Kidney capillary endothelial cell (primary cell): ENCODE results near the gene POC1A.

Source experiments
- DNase-seq: peaks from one replicate; pipeline ENCODE4 v3.0.0-alpha.2; 2018; ENCODE audit warnings: low spot score

POC1A gene

GRCh38 chr3:52084216-52084945, 69.8 kb downstream of the POC1A start:
- DNase-seq: no peak

GRCh38 chr3:52083556-52084087, 70.6 kb downstream of the POC1A start:
- DNase-seq: no peak

DNA sequence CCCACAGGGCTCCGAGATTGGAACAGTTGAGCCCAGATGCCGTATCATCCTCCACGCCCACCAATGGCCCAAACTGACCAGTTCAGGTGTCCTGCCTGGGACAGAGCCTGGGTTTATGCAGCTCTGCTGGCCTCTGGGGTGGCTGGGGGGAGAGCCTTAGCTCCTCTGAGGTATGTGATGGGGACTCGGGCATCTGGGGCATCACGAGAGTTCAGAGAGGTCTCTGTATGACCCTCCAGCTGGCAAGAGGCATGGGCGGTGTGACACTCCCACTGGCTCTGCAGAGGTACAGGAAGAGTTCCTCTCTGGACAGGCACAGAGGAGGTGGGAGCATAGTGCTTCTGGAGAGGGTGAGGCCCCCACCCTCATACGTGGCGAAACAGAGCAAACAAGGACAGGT, 71.3 kb downstream of the POC1A start:
- no peak for DNase-seq

DNA sequence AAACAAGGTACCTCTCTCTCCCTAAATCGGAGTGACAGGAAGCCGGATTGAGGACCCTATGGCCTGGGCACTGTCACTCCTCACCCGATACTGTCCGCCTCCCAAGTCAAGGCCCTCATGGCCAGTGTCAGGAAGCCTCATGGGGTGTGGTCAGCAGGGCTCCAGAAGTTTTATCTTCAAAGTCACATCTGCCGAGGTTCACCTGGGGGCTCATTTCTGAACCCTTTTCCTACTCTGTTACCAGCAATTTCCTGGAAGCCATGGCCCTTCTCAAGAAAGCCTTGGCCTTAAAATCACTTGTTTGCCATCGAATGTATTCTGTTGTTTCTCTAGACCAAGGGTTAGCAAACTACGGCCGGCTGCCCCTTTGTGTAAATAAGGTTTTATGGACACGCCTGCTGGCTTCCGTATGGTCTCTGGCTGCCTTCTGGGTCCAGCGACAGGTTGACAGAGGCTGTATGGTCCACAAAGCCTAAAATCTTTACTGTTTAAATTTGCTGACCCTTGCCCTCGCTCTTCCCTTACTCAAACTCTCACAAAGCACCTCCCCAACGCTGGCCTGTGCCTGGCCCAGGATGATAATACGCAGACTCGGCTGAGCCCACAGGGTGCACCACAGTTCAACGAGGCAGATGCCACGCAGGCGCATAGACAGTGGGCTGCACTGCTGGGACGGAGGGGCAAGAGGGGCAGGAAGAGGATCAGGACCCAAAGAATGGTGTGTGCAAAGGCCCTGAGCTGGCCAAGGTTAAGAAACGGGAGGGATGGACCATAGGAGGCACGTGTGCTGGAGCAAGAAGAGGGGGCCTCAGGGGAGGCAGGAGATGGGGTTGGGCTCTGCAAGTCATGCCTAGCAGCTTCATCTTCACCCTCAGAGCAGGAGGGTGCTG, 73.1 kb downstream of the POC1A start:
- DNase-seq: no peak

GRCh38 chr3:52079958-52080357, 74.3 kb downstream of the POC1A start:
- no peak for DNase-seq

GRCh38 chr3:52078781-52079560, 75.3 kb downstream of the POC1A start:
- no peak for DNase-seq

- no peak for DNase-seq
Measured at GRCh38 chr3:52077925-52078324, 76.3 kb downstream of the POC1A start.

DNA sequence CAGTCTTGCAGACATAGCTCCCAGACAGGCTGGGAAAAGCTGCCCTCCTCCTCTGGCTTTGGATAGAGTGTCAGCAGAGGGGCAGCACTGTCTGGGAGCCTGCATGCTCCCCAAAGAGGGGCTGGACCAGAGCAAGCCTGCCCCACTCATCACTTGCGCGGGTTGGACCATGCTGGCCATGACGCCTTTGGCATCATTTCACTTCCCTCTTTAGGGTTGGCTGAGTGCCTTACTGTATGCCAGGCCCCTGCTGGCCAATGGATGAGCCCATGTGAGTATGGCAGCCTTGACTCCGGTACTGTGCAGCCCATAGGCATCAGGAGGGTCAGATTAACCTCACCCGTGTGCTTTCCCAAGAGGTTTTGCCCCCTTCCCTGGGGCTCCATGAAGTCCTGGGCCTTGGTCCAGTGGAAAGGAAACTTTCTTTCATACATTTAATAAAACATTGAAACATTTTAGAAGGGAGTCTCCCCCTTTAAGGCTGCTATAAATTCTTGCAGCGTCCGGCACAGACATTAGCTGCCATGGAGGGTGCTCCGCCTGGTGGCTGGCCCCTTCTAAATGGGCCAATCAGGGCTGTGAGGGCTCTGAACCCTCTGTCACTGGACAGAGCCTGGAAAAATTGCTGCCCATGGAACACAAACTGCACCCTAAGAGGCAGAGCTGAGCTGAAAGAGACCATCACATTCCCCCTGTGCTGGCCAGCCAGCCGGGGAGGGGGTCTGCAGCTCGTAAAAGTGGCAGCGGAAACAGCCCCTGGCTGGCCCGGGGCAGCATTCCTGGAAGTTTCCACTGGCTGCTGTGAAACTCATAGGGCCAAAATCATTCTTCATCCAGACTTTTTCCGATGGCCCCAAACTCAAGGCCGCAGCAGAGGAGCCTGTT, 77.1 kb downstream of the POC1A start:
- no peak for DNase-seq

- DNase-seq: no peak
Measured at GRCh38 chr3:52073490-52073889, 80.7 kb downstream of the POC1A start.

- DNase-seq: no peak
Measured at GRCh38 chr3:52072471-52072870, 81.8 kb downstream of the POC1A start.

DNA sequence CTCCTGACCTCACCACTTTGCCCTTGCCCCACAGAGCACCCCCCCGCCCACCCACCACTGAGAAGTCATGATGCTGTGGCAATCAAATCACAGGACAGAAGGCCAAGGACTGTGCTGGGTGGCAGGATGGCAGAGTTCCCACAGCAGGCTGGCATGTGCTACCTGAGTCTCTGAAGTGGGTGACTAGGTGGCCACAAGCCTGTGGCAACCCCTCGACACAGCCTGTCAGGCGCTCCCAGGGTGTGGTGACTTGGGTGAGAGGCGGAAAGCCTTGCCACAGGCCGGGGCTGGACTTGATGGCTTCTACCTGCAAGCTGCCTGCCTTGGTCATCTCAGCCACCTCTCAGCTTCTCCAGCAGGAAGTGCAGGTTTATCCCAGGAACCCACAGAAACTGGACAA, 82.2 kb downstream of the POC1A start:
- DNase-seq: no peak

GRCh38 chr3:52070724-52071621, 83.2 kb downstream of the POC1A start:
- no peak for DNase-seq

DNA sequence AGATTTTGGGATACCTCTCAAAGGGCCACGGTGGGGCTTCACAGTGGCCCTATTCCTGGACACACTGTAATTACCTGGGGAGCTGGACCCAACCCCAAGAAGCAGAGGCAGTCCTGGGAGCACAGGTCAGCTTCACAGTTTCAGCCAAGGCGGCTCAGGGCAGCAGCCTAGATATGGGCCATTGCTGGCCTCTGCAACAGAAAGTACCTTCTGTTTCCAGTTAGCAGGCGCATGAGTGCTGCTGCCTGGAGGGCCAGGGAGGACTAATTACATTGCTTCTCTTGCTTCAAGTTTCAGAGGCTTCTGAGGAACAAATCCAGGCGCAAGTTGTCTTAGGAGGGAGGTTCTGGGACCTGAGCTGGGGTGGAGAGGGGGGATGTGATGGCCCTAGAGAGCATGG, 84.4 kb downstream of the POC1A start:
- DNase-seq: no peak

- no peak for DNase-seq
Measured at GRCh38 chr3:52069135-52069534, 85.1 kb downstream of the POC1A start.

GRCh38 chr3:52068730-52069129, 85.5 kb downstream of the POC1A start:
- DNase-seq: no peak

- no peak for DNase-seq
Measured at GRCh38 chr3:52068055-52068571, 86.1 kb downstream of the POC1A start.

DNA sequence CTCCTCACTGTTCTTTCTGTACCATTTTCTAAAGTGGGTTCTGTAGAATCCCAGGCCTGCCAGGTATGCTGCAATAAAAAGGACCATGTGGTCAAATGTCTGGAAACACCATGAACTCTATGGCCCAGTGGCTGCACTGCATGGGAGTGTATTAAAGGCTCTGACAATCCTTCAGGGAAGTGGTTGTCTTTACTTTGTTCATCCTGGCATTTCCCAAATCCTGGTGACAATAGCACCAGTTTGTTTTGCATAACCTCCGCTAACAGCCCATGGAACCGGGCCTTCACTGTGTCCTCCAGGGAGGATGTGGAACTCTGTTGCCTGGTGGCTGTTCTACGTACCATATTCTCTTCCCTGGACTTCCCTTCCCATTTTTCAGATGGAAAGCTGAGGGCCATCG, 86.7 kb downstream of the POC1A start:
- no peak for DNase-seq

GRCh38 chr3:52067046-52067445, 87.2 kb downstream of the POC1A start:
- no peak for DNase-seq

GRCh38 chr3:52065264-52065756, 88.9 kb downstream of the POC1A start:
- no peak for DNase-seq

DNA sequence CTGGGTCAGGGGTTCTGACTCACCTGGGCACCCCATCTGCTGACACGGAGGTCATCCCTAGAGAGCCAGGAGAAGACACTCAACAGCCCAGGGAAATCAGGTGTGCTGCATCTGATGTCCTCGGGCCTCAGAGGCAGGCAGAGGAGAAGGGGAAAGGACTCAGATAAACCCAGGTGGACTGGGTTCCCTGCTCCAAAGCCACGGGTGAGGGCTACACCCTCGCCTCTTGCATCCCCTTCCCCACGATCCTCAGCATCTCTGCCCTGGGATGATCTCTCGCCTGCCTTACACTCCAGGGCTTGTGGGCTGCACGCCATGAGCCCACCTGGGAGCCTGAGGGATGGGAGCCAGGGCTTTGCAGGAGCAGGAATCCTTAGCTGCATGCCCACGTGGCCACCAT, 89.7 kb downstream of the POC1A start:
- no peak for DNase-seq
